Measurements from ENCODE around the gene TBL3. TPM values are rescaled to one million over a fixed set of nuclear protein-coding genes. Genes with fewer than 3 reads are reported as not detected.
A peak's percentile ranks its signal among the peaks of the same experiment; 100 is the strongest.

The TBL3 gene
- total RNA-seq, 1 experiment from 2014 or later = 73.4 TPM

- ATAC-seq (no peak), DNase-seq (ENCODE audit: low spot score) (no peak)
- H3K9me3 Mint-ChIP-seq = no peaks in the 10 kb centered on the region
- H3K36me3 Mint-ChIP-seq = peaks cover 19% of the 10 kb centered on the region
- CTCF ChIA-PET = interaction anchor here (0.9 to 3.9 kb wide), 22 partner anchors 10 to 191 kb away, joined by 3 to 82 read pairs (median 12); partner anchors contain the start of genes CASKIN1, NHERF2, NPW and NTHL1
- H3K4me1 Mint-ChIP-seq = peaks cover 35% of the 10 kb centered on the region
- 0 out of 2 replicates have a peak overlapping the region, but pooled peaks have one; percentile 8 for H3K4me3 Mint-ChIP-seq
- TF ChIP-seq ZNF232 (CRISPR knock-in tag; IDR thresholded peaks at IDR 0.05) (no peak), ZNF317 (CRISPR knock-in tag; IDR thresholded peaks at IDR 0.05; ENCODE audit: borderline replicate concordance, low read depth) (no peak), JAZF1 (CRISPR knock-in tag; IDR thresholded peaks at IDR 0.05) (no peak), TEAD1 (CRISPR knock-in tag; IDR thresholded peaks at IDR 0.05) (no peak), CBFB (CRISPR knock-in tag; IDR thresholded peaks at IDR 0.05; ENCODE audit: low read depth) (no peak), TP53 (CRISPR knock-in tag; IDR thresholded peaks at IDR 0.05) (no peak), ATF3 (CRISPR knock-in tag; conservative IDR thresholded peaks at IDR 0.05) (no peak), USF1 (CRISPR knock-in tag; IDR thresholded peaks at IDR 0.05) (no peak), FOXJ3 (CRISPR knock-in tag; IDR thresholded peaks at IDR 0.05; ENCODE audit: borderline replicate concordance) (no peak)
- no peaks in the 10 kb centered on the region for H3K27me3 Mint-ChIP-seq (ENCODE audit: low read depth)
- POLR2A ChIA-PET = interaction anchor here (3.0 kb wide), 1 partner anchor 13 kb away, joined by 13 read pairs; no protein-coding TSS in a partner anchor
- H3K27ac Mint-ChIP-seq = no peak overlapping the region
Observed at GRCh38 chr16:2004795-2005517, 33.1 kb downstream of the TBL3 start.

- CTCF ChIA-PET = interaction anchor here (0.9 to 3.9 kb wide), 7 partner anchors 9 to 141 kb away, joined by 3 to 82 read pairs (median 12); partner anchors contain the start of gene NPW
- Mint-ChIP-seq H3K27me3 (ENCODE audit: low read depth) (no peaks in the 10 kb centered on the region), H3K4me3 (no peak overlapping the region)
Observed at GRCh38 chr16:2005646-2006045, 33.8 kb downstream of the TBL3 start.

GRCh38 chr16:2006317-2006716 lies 34.5 kb downstream of the TBL3 start:
- CTCF ChIA-PET = interaction anchor here (0.6 to 3.9 kb wide), 6 partner anchors 8 to 140 kb away, joined by 3 to 82 read pairs (median 23); partner anchors contain the start of gene NPW
- no peak for DNase-seq (ENCODE audit: low spot score)
- POLR2A ChIA-PET = interaction anchor here (3.0 kb wide), 1 partner anchor 14 kb away, joined by 13 read pairs; no protein-coding TSS in a partner anchor
- H3K9me3 Mint-ChIP-seq = no peaks in the 10 kb centered on the region
- ATAC-seq = no peak
- H3K27ac Mint-ChIP-seq = peak overlapping the region; percentile 89
- no peak for TF ChIP-seq GABPB1 (CRISPR knock-in tag; IDR thresholded peaks at IDR 0.05)
- TF ChIP-seq CDX4 (CRISPR knock-in tag; IDR thresholded peaks at IDR 0.05; ENCODE audit: borderline replicate concordance) = no peak
- no peak for TF ChIP-seq CREM (CRISPR knock-in tag; IDR thresholded peaks at IDR 0.05)
- TF ChIP-seq TCF7 (CRISPR knock-in tag; IDR thresholded peaks at IDR 0.05; ENCODE audit: low read depth) = no peak
- TF ChIP-seq GTF2I (CRISPR knock-in tag; conservative IDR thresholded peaks at IDR 0.05) = no peak
- TF ChIP-seq PRDM15 (CRISPR knock-in tag; IDR thresholded peaks at IDR 0.05) = no peak
- TF ChIP-seq TP53 (CRISPR knock-in tag; IDR thresholded peaks at IDR 0.05) = no peak
- TF ChIP-seq EMX1 (CRISPR knock-in tag; IDR thresholded peaks at IDR 0.05) = no peak
- TF ChIP-seq ATF6 (CRISPR knock-in tag; IDR thresholded peaks at IDR 0.05) = no peak
- TF ChIP-seq PRRX2 (CRISPR knock-in tag; IDR thresholded peaks at IDR 0.05) = no peak
- no peak overlapping the region; the same call in 1 of the 2 replicates for H3K4me3 Mint-ChIP-seq
- H3K36me3 Mint-ChIP-seq = peaks cover 14% of the 10 kb centered on the region
- H3K4me1 Mint-ChIP-seq = peaks cover 39% of the 10 kb centered on the region
- no peaks in the 10 kb centered on the region for H3K27me3 Mint-ChIP-seq (ENCODE audit: low read depth)

More at GRCh38 chr16:2005646-2006045, 33.8 kb downstream of the TBL3 start:
- Mint-ChIP-seq H3K4me1 (peaks cover 39% of the 10 kb centered on the region), H3K36me3 (peaks cover 19% of the 10 kb centered on the region), H3K27ac (no peak overlapping the region), H3K9me3 (no peaks in the 10 kb centered on the region)
- TF ChIP-seq CREB1 (CRISPR knock-in tag; IDR thresholded peaks at IDR 0.05) (no peak), GTF2I (CRISPR knock-in tag; conservative IDR thresholded peaks at IDR 0.05) (no peak)
- peak; percentile 59 for DNase-seq (ENCODE audit: low spot score)
- POLR2A ChIA-PET = interaction anchor here (3.0 kb wide), 1 partner anchor 13 kb away, joined by 13 read pairs; no protein-coding TSS in a partner anchor
- ATAC-seq = peak; percentile 7
